Cortex of kidney (tissue), 1 donor: Measurements from ENCODE around the gene CLIP2.
"Not testable (repeated sequence)": the region's sequence is repeated elsewhere in the genome, so short reads cannot be mapped to it uniquely, and the experiment has no call there.

Experiments
- DNase-seq: peaks from one replicate; lab custom pipeline; 2025; lab: John Stamatoyannopoulos, UW

CLIP2 gene

GRCh38 chr7:74297516-74298233, 8.5 kb downstream of the CLIP2 start:
- DNase-seq, result no peak

GRCh38 chr7:74299401-74299800, 10.2 kb downstream of the CLIP2 start:
- DNase-seq, result no peak

- no peak for DNase-seq
Measured at GRCh38 chr7:74300926-74301325, 11.7 kb downstream of the CLIP2 start.

- DNase-seq, result no peak
Measured at GRCh38 chr7:74302745-74303221, 13.6 kb downstream of the CLIP2 start.

GRCh38 chr7:74304550-74304949, 15.3 kb downstream of the CLIP2 start:
- DNase-seq, result no peak

GRCh38 chr7:74306004-74306729, 17.0 kb downstream of the CLIP2 start:
- DNase-seq, result no peak

GRCh38 chr7:74306730-74307469, 17.7 kb downstream of the CLIP2 start:
- no peak for DNase-seq

GRCh38 chr7:74307738-74308505, 18.7 kb downstream of the CLIP2 start:
- no peak for DNase-seq

- no peak for DNase-seq
Measured at GRCh38 chr7:74309181-74309580, 20.0 kb downstream of the CLIP2 start.

- DNase-seq, result no peak
Measured at GRCh38 chr7:74311305-74311744, 22.1 kb downstream of the CLIP2 start.

- no peak for DNase-seq
Measured at GRCh38 chr7:74312418-74313028, 23.3 kb downstream of the CLIP2 start.

- DNase-seq, result not testable (repeated sequence)
Measured at GRCh38 chr7:74315891-74316290, 26.7 kb downstream of the CLIP2 start.

GRCh38 chr7:74317146-74317782, 28.1 kb downstream of the CLIP2 start:
- no peak for DNase-seq

- no peak for DNase-seq
Measured at GRCh38 chr7:74318043-74318442, 28.8 kb downstream of the CLIP2 start.

GRCh38 chr7:74320645-74321221, 31.5 kb downstream of the CLIP2 start:
- no peak for DNase-seq

- not testable (repeated sequence) for DNase-seq
Measured at GRCh38 chr7:74322892-74323291, 33.7 kb downstream of the CLIP2 start.

- DNase-seq, result no peak
Measured at GRCh38 chr7:74324531-74325209, 35.5 kb downstream of the CLIP2 start.

GRCh38 chr7:74325210-74325565, 36.0 kb downstream of the CLIP2 start:
- no peak for DNase-seq

GRCh38 chr7:74329225-74329624, 40.0 kb downstream of the CLIP2 start:
- DNase-seq, result no peak
